Stimulated activated CD8-positive, alpha-beta memory T cell treated with anti-CD3 and anti-CD28 coated beads, Interleukin-4, amount 100 ng/mL, for 48 hours (primary cell): ENCODE results near the gene FBN2.
"Not testable (repeated sequence)": the region's sequence is repeated elsewhere in the genome, so short reads cannot be mapped to it uniquely, and the experiment has no call there.

Experiments
- DNase-seq: peaks from one replicate; pipeline ENCODE4 v3.0.0-alpha.2; 2020

FBN2 gene

GRCh38 chr5:128350705-128351104, 187.3 kb downstream of the FBN2 start:
- DNase-seq = no peak

GRCh38 chr5:128349044-128349858, 188.8 kb downstream of the FBN2 start:
- DNase-seq = no peak

- DNase-seq = no peak
Observed at GRCh38 chr5:128346038-128346437, 192.0 kb downstream of the FBN2 start.

GRCh38 chr5:128345247-128345646, 192.8 kb downstream of the FBN2 start:
- no peak for DNase-seq

- no peak for DNase-seq
Observed at GRCh38 chr5:128343168-128343567, 194.9 kb downstream of the FBN2 start.

GRCh38 chr5:128341056-128341455, 197.0 kb downstream of the FBN2 start:
- no peak for DNase-seq

DNA sequence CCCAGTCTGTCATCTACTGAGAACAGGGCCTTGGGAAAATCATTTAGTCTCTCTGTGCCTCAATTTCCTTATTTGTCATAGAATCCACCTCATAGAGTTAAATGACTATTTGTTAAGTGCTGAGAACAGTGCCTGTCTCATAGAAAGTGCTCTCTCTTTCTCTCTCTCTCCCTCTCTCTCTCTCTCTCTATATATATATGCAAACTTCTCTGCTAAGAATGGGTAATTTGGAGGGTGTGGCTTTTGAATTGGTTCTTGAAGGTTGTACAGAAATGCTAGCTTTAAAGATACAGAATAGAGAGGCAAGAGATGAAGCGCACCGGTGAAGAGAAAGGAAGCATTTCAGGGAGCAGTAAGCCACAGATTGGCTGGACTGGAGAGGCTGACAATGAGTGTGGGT, 197.4 kb downstream of the FBN2 start:
- DNase-seq = no peak

GRCh38 chr5:128339585-128339984, 198.5 kb downstream of the FBN2 start:
- DNase-seq = no peak

DNA sequence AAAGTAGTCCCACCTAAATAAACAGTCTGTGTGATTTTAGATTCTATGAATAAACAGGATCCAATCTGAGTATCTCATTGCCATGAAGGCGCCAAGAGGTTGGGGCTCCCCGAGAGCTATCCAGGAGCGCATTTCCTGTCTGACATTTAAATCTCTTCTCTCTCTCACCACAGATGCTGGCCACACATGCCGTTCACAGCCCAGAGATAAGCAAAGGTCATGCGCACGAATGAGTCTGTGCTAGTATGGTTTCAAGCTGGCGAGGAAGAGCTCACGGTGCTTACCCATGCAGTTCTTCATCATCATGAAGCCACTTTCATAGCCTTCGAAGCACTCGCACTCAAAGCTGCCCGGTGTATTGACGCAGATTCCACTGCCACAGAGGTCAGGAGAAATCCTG, 199.4 kb downstream of the FBN2 start:
- DNase-seq = no peak

GRCh38 chr5:128335339-128335738, 202.7 kb downstream of the FBN2 start:
- no peak for DNase-seq

DNA sequence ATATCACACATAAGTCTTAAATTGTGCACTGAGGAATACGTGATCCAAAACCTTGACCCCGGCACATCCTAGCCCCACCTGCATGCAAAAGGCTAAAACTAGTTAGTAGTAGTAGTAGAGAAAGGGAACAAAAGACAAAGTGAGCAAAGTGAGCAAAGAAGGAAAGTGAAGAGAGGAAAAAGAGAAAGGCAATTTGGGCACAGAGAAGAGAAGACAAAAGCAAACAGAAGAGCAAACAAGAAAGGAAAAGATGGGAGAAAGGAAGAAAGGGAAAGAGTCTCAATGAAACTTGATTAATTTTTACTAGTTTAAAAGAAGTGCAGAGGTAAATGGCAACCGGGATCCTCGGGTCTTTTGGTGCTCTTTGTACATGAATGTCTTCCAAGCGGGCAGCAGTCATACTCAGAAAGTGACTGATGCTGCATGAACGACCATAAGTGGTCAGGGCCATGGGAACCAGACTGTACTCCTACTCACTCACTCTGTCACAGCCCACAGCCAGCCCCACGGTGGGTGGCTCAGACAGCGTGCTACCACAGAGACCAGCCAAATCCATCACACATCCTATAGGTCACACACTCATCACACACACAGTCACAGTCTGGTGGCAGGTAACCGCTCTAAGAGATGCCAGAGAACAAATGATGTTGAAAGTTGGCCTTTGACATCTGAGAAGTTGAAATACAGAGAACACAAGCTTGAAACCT, 203.9 kb downstream of the FBN2 start:
- DNase-seq = no peak

GRCh38 chr5:128331261-128331660, 206.8 kb downstream of the FBN2 start:
- no peak for DNase-seq

DNA sequence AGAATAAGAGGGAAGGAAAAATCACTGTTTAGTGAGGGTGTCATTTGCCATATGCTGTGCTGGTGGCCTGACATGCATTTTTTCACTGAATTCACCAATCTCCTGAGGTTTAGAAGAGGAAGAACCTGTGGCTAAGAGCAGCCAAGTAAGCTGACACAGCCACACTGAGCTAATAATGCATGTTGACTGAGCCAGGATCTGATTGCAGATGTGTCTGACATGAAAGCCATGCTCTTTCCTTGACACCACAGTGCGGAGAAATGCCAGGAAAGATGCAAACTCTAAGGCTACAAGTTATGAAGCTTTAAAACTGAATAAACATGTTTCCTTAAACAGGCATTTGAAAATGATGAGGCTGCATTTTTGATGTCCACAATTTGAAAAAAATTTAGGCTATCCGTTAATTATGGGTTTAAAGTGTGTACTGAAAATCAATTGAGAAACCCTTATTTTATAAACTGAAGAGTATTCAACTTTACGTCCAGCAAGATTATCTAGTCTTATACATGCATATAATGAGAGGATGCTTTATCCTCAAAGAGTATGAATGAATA, 208.6 kb downstream of the FBN2 start:
- no peak for DNase-seq

GRCh38 chr5:128328446-128328845, 209.6 kb downstream of the FBN2 start:
- no peak for DNase-seq

GRCh38 chr5:128328007-128328406, 210.0 kb downstream of the FBN2 start:
- DNase-seq = no peak

- not testable (repeated sequence) for DNase-seq
Observed at GRCh38 chr5:128321418-128321817, 216.6 kb downstream of the FBN2 start.

- no peak for DNase-seq
Observed at GRCh38 chr5:128318691-128319090, 219.4 kb downstream of the FBN2 start.

DNA sequence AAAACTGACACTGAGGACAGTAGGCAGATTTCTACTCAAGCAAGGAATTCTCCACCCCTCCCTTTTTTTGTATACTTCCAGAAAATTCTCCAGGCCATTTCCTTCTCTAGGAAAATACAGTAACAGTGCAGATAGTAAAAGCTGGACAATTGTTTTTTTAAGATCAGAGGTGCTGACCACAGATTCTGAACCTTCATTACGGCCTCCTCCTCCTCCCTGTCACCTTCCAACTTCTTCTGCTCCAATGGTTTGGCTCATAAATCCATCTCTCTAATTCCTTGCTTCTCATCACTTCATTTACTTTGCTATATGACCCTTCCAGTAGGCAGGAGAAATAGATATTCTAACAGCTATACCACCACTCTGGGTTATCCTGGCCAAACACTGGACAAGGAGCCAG, 220.6 kb downstream of the FBN2 start:
- no peak for DNase-seq

DNA sequence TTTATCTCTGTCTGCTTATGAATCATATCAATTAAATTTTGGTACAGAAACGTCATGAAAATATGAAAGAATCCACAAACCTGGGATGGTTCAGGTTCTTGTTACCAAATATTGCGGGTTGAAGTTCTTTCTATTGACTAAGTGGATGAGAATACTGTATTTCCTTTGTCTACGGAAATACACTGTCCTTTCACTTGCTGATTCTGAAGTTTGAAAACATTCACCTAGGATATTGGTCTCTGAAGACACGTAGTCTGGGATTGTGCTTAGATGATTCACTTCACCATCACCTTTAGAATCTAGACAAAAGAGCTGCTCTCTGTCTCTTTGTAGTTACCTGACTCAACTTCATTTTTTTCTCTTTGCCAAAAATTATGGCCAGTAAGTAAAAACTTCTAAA, 222.4 kb downstream of the FBN2 start:
- no peak for DNase-seq

DNA sequence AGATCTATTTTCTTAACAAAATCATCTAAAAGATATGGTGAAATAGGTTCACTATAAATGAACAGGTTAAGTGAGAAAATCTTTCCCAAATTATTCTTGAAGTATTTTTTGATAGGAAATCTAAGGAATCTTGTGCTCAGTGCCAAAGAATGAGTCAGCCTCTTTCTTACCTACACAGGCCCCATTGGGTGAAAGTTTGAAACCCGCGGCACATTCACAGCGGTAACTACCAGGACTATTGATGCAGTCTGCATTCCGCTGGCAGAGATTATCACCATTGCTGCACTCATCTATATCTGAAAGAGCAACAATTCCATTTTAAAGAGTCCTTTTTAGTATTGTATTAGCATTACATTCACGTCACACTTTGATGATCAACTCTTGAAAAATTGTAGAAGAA, 232.7 kb downstream of the FBN2 start:
- DNase-seq = no peak

DNA sequence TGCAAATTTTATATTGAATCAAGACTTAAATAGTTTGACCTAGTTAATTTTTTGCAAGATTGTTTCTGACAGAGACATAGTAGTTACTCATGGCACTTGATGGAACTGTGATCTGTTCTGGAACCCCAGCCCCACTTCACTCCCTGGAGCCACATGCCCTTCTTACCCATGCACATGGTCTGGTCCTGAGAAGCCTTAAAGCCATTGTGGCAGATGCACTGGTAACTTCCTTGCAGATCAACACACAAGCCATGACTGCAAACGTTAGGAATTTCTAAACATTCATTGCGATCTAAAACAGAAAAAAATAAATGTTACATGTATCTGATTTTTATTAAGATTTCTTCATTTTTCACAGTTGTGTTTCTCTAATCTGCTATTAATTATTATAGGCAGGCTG, 233.3 kb downstream of the FBN2 start:
- no peak for DNase-seq

DNA sequence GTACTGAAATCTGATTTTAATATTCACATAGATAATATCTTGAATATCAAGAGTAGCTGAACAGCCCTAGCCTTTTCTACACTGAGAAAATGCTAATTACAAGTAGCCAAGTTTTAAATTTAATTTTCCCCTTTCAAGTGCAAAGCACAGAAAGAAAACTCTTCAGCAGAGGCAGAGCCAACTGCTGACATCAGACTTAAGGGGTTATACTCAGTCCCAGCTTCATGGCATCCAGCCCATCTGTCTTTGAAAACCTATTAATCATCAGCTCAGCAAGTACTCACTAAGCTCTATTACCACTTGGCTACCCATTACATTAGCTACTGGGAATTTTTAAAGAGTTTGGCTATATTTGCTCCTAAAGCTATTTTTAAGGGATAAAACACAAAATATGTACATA, 234.0 kb downstream of the FBN2 start:
- no peak for DNase-seq

GRCh38 chr5:128303593-128303992, 234.5 kb downstream of the FBN2 start:
- DNase-seq = no peak

DNA sequence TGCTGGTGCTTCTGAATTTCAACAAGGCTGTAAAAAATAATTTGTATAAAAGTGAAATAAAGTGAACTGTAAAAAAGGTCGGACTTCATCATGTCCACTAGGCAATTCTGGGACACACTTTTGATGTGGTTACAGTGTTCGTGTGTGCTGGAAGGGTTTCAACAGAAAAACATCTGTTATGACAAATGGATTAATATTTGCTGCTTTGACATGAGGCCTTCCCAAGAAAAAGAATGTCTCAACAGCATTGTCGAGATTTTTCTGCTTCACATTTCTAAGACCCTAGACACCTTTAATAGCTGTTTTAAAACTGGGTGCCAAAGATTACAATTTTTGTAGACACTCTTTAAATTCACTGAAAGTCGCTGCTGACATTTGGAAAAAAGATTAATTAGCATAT, 237.9 kb downstream of the FBN2 start:
- no peak for DNase-seq
